Activated CD4-positive, alpha-beta T cell treated with anti-CD3 and anti-CD28 coated beads, Interleukin-10, Interleukin-2, amounts not matched to agents 100 ng/mL and 50 ng/mL, durations not matched to agents 16 hours and 8 hours (primary cell): ENCODE data around the gene EPS15.

Source experiments
- DNase-seq: peaks from one replicate; pipeline ENCODE4 v3.0.0-alpha.2; 2020

EPS15 gene

DNA sequence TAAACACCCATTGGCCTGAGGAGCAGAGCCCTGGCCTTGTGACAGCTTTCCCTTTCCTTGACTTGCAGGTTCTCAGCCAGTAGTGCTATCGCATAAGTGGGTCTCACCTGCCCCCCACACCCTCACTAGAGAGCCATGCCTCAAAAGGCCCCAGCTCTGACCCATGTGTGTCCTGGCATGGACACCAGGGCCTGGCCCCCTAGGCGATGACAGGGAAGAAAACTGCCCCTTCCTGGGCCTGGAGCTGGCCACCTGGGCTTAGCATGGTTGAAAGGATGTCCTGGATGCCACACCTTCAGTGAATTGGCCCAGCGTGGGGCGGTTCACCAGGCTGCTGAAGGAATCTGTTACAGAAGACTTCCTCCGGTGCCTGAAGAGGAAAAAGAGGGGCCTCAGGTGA lies 207.2 kb downstream of the EPS15 start:
- DNase-seq: no peak

DNA sequence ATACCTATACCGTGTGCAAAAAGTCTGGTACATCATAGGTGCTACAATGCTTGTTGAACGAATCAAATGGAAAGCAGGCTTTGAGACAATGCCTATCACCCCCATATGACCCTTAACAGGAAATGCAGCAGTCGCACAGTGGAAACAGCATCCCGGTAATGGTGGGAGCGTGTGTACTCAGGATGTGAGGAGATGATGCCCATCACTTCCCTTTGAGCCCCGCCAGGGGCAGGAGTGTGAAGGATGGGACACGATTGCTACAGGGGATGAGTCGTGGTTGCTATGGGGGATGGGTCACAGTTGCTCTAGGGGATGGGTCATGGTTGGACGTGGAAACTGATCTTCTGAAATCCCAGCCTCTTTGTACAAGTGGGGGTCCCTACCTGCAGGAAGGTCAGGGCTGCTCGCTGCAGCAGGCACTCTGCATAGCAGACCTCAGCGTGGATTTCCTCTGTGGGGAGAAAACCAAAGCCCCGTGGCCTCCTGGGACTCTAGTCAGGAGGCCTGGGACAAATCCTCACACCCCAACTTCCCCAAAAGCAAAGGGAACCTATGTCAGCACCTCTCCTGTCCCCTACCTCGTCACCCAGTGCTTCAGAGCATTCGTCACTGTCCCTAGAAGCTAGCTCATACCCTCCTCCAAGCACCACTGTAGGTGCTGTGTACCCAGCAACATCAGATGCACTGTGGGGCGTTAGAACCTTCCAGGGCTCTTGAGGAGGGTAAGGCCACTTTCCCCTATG lies 208.0 kb downstream of the EPS15 start:
- no peak for DNase-seq

DNA sequence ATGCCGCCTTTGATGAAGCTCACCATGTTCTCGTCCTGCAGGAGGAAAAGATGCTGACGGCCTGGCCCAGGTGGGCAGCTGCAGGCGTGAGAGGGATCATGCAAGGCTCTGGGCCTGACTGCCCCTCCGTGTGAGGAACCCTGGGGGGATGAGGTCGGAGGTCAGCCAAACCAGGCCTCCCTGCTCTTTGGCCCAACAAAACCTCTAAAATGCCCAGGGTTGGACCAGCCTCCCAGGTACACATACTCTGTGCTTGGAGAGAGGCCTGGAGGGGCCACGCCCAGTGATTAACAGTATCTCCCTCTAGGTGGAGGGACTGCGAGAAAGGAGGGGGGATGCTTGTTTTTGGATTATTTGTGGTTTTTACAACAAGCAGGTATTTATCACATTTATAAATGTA lies 209.8 kb downstream of the EPS15 start:
- DNase-seq: no peak

DNA sequence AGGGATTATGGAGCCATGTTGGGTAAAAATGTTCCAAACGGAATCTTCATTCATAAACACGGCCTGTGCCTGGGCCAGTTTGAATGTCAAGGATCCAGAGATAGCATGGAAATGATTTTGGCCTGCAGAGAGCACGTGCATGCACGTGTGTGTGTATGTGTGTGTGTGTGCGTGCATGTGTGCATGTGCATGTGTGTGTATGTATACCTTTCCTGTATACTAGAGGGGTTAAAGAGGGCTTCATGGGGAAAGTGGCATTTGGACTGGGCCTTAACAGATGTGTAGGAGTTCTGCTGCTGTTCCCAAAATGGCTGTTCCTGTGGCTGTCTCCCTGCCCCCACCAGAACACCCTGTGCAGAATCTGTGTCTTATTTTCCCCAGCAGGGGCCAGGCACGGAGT lies 210.4 kb downstream of the EPS15 start:
- no peak for DNase-seq

DNA sequence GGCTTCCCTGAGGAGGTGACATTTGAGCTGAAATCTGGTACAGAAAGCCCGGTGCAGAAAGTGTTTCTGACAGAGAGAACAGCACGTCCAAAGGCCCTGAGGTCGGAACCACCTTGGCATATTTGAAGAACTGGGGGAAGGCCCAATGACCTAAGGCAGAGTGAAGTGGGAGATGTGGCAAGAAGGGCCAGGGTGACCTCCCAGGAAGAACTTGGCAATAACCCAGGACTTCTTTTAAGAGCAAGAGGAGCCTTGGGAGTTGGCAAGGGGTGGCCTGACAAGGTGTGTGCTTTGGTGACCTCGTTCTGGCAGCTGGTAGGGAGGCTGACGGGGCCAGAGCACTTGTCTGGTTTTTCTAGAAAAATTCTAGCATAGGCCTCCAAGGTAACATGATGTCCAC lies 212.1 kb downstream of the EPS15 start:
- DNase-seq: no peak

DNA sequence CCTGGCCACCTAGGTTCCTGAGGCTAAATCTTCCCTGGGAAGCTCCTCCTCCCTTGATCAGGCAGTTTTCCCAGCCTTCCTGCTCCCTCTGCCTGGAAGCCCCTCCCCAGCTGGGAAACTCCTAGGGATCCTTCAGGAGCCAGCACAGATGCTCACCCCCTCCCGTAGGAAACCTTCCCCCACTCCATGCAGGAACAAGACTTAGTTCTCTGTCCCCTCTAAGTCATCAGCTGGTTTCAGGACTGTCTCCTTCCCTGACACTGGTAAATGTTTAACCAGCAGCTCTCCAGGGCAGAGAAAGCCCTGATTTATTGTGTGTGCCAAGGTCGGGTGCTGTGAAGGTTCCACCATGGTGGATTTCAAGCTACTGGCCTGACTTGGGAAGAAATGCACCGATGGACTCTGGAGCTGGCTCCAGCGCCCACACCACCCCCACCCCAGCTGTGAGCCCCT lies 213.7 kb downstream of the EPS15 start:
- DNase-seq: no peak

DNA sequence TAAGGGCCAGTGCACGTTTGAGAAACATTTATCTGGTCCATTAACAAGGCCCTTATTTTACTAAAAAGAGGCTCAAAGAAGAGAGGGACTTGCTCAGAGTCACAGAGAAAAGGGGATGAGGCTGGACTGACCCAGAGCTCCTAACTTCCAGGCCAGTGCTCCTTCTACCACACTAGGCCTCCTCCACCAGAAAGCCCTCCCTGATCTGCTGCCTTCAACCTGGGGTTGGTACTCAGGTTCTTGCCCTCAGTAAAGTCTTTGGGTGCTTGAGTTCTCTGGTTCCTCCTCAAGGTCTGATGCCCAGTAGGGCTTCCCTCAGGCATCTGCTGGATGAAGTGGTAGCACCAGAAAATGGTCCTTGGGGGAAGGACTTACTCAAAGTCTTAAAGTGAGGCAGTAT lies 214.7 kb downstream of the EPS15 start:
- DNase-seq: no peak
